K562 (cell line): ENCODE data around the gene KDM4F. TPM values are rescaled to one million over a fixed set of nuclear protein-coding genes. Genes with fewer than 3 reads are reported as not detected.

Experiments used
- ADNP ChIP-seq: fragments of 200-800 bp; sonication (Bioruptor generic); IDR thresholded peaks from 2 replicates; pipeline ENCODE4 v1.6.1; 2016; ENCODE audit warnings: missing genetic modification characterization, missing compliant biosample characterization
- CREM ChIP-seq: IDR thresholded peaks from 2 replicates; pipeline ENCODE4 v1.6.1; 2014; ENCODE audit warnings: antibody characterized with exemption, low read depth
- FOXP1 ChIP-seq: sonication (generic); formaldehyde crosslinking; IDR thresholded peaks from 2 replicates; pipeline ENCODE4 v1.8.0; 2022; ENCODE audit warnings: mild to moderate bottlenecking, missing genetic modification reagents
- KAT8 ChIP-seq: fragments of 450-650 bp; IDR thresholded peaks from 2 replicates; pipeline ENCODE4 v1.6.1; 2016; ENCODE audit warnings: low read depth, mild to moderate bottlenecking
- KDM5B ChIP-seq: fragments of 200-600 bp; sonication (generic); IDR thresholded peaks from 2 replicates; pipeline ENCODE4 v1.6.1; 2012; ENCODE audit warnings: low read depth, mild to moderate bottlenecking, moderate library complexity, low read length, control low read depth, inconsistent platforms; ENCODE audit not compliant: insufficient replicate concordance
- RAD51 ChIP-seq: fragments of 450-650 bp; IDR thresholded peaks from 2 replicates; pipeline ENCODE4 v1.7.1; 2016; ENCODE audit warnings: low read depth, mild to moderate bottlenecking, borderline replicate concordance
- RBBP5 ChIP-seq: fragments of 200-600 bp; sonication (generic); IDR thresholded peaks from 2 replicates; pipeline ENCODE4 v1.6.1; 2012; ENCODE audit warnings: borderline replicate concordance, mild to moderate bottlenecking, low read length, control low read depth, inconsistent platforms; ENCODE audit not compliant: insufficient read depth, poor library complexity, severe bottlenecking
- SNIP1 ChIP-seq: fragments of 450-650 bp; IDR thresholded peaks from 2 replicates; pipeline ENCODE4 v1.7.1; 2017; ENCODE audit warnings: low read depth, mild to moderate bottlenecking
- SREBF1 ChIP-seq: fragments of 150-350 bp; IDR thresholded peaks from 2 replicates; pipeline ENCODE4 v1.6.1; 2014; ENCODE audit warnings: antibody characterized with exemption, low read depth, low read length, borderline replicate concordance
- STAT5B ChIP-seq: fragments of 250-450 bp; sonication (Bioruptor Pico); IDR thresholded peaks from 2 replicates; pipeline ENCODE4 v1.8.0; 2021; ENCODE audit warnings: mild to moderate bottlenecking, inconsistent platforms
- ZNF212 ChIP-seq: fragments of 450-650 bp; formaldehyde crosslinking; IDR thresholded peaks from 2 replicates; pipeline ENCODE4 v1.4.0; 2020; ENCODE audit warnings: mild to moderate bottlenecking
- ZNF830 ChIP-seq: fragments of 250-450 bp; sonication (Bioruptor Pico); IDR thresholded peaks from 2 replicates; pipeline ENCODE4 v1.5.0; 2021; ENCODE audit warnings: mild to moderate bottlenecking
- polyA plus RNA-seq, 8 experiments: library from polyadenylated mRNA; depleted of rRNA in 4 of 8; stranded (reverse) in 5 of 8; unstranded in 3 of 8; fragments of >200 nt; fragmentation: Nextera tagmentation in 2 of 8; fragmentation: Illumina TruSeq in 1 of 8; extraction: Ambion mirVana in 2 of 8; extraction: Trizol in 1 of 8; gene quantifications; 2 replicates each; pipeline versions ENCODE4 v1.2.1 to v1.2.3, GENCODE V29; 2011 to 2014; ENCODE audit warnings: inconsistent platforms in 1 of 8, missing spikeins in 1 of 8
- total RNA-seq, 7 experiments: library from RNA; depleted of rRNA in 6 of 7; stranded (reverse); fragments of >200 nt in 6 of 7; fragmentation: Illumina TruSeq in 2 of 7; extraction: Trizol in 2 of 7; gene quantifications; 2 replicates each; pipeline versions ENCODE4 v1.2.1 to v1.2.3, GENCODE V29; 2011 to 2021; ENCODE audit warnings: low replicate concordance in 1 of 7
- TF ChIP-seq, protein P1 (sequence below): fragments of 250-450 bp; sonication (Bioruptor Pico); IDR thresholded peaks from 2 replicates; pipeline ENCODE4 v1.4.0; 2020; ENCODE audit warnings: mild to moderate bottlenecking, moderate library complexity, borderline replicate concordance
- TF ChIP-seq, protein P2 (sequence below): IDR thresholded peaks from 3 replicates; pipeline ENCODE4 v1.6.1; 2011; ENCODE audit warnings: borderline replicate concordance, mild to moderate bottlenecking; ENCODE audit not compliant: insufficient read length, insufficient read depth
- TF ChIP-seq, protein P3 (sequence below): fragments of 450-650 bp; IDR thresholded peaks from 2 replicates; pipeline ENCODE4 v1.7.0; 2016; ENCODE audit warnings: borderline replicate concordance
- TF ChIP-seq, protein P4 (sequence below): sonication (generic); formaldehyde crosslinking; IDR thresholded peaks from 2 replicates; pipeline ENCODE4 v1.8.0; 2022; ENCODE audit warnings: mild to moderate bottlenecking, missing genetic modification reagents
- TF ChIP-seq, protein P5 (sequence below): fragments of 450-650 bp; IDR thresholded peaks from 2 replicates; pipeline ENCODE4 v1.7.1; 2018; ENCODE audit warnings: mild to moderate bottlenecking, low read depth; ENCODE audit not compliant: partially characterized antibody

KDM4F gene
- total and polyA plus RNA-seq, 9 of the 15 experiments (the other 6 are each of a cell fraction or from before 2014, with no cell fraction given), result not detected

DNA sequence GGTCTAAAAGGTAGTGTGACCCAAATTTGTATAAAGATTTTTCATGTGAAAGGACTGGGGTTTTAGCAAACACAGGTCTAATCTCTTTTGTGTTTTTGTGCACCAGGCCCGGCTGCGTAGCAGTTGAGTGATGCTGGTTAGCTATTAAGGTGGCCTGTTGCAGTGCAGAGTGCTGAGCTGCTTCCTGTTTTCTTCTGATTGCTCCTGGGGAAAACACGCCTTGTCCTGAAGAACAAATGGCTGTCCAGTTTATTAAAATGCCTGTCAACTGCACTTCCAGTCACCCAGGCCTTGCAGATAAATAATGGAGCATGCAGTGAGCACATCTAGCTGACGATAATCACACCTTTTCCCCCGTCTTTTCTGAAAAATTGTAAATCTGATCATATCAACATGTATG is 19.3 kb downstream of the KDM4F start (continued):
- TF ChIP-seq, protein P1, sequence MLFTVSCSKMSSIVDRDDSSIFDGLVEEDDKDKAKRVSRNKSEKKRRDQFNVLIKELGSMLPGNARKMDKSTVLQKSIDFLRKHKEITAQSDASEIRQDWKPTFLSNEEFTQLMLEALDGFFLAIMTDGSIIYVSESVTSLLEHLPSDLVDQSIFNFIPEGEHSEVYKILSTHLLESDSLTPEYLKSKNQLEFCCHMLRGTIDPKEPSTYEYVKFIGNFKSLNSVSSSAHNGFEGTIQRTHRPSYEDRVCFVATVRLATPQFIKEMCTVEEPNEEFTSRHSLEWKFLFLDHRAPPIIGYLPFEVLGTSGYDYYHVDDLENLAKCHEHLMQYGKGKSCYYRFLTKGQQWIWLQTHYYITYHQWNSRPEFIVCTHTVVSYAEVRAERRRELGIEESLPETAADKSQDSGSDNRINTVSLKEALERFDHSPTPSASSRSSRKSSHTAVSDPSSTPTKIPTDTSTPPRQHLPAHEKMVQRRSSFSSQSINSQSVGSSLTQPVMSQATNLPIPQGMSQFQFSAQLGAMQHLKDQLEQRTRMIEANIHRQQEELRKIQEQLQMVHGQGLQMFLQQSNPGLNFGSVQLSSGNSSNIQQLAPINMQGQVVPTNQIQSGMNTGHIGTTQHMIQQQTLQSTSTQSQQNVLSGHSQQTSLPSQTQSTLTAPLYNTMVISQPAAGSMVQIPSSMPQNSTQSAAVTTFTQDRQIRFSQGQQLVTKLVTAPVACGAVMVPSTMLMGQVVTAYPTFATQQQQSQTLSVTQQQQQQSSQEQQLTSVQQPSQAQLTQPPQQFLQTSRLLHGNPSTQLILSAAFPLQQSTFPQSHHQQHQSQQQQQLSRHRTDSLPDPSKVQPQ, result no peak
- TF ChIP-seq KDM5B (peak; percentile 70), KAT8 (no peak), FOXP1 (CRISPR knock-in tag) (no peak), RBBP5 (no peak), RAD51 (no peak), STAT5B (CRISPR knock-in tag) (no peak), SREBF1 (no peak), ADNP (tag) (no peak), CREM (peak; percentile 74), SNIP1 (no peak), ZNF212 (CRISPR knock-in tag) (no peak), ZNF830 (CRISPR knock-in tag) (no peak)
- TF ChIP-seq, protein P2, sequence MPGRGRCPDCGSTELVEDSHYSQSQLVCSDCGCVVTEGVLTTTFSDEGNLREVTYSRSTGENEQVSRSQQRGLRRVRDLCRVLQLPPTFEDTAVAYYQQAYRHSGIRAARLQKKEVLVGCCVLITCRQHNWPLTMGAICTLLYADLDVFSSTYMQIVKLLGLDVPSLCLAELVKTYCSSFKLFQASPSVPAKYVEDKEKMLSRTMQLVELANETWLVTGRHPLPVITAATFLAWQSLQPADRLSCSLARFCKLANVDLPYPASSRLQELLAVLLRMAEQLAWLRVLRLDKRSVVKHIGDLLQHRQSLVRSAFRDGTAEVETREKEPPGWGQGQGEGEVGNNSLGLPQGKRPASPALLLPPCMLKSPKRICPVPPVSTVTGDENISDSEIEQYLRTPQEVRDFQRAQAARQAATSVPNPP, result no peak
- TF ChIP-seq, protein P3, sequence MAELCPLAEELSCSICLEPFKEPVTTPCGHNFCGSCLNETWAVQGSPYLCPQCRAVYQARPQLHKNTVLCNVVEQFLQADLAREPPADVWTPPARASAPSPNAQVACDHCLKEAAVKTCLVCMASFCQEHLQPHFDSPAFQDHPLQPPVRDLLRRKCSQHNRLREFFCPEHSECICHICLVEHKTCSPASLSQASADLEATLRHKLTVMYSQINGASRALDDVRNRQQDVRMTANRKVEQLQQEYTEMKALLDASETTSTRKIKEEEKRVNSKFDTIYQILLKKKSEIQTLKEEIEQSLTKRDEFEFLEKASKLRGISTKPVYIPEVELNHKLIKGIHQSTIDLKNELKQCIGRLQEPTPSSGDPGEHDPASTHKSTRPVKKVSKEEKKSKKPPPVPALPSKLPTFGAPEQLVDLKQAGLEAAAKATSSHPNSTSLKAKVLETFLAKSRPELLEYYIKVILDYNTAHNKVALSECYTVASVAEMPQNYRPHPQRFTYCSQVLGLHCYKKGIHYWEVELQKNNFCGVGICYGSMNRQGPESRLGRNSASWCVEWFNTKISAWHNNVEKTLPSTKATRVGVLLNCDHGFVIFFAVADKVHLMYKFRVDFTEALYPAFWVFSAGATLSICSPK, result no peak
- TF ChIP-seq, protein P4, sequence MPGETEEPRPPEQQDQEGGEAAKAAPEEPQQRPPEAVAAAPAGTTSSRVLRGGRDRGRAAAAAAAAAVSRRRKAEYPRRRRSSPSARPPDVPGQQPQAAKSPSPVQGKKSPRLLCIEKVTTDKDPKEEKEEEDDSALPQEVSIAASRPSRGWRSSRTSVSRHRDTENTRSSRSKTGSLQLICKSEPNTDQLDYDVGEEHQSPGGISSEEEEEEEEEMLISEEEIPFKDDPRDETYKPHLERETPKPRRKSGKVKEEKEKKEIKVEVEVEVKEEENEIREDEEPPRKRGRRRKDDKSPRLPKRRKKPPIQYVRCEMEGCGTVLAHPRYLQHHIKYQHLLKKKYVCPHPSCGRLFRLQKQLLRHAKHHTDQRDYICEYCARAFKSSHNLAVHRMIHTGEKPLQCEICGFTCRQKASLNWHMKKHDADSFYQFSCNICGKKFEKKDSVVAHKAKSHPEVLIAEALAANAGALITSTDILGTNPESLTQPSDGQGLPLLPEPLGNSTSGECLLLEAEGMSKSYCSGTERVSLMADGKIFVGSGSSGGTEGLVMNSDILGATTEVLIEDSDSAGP (CRISPR knock-in tag), result no peak
- TF ChIP-seq, protein P5, sequence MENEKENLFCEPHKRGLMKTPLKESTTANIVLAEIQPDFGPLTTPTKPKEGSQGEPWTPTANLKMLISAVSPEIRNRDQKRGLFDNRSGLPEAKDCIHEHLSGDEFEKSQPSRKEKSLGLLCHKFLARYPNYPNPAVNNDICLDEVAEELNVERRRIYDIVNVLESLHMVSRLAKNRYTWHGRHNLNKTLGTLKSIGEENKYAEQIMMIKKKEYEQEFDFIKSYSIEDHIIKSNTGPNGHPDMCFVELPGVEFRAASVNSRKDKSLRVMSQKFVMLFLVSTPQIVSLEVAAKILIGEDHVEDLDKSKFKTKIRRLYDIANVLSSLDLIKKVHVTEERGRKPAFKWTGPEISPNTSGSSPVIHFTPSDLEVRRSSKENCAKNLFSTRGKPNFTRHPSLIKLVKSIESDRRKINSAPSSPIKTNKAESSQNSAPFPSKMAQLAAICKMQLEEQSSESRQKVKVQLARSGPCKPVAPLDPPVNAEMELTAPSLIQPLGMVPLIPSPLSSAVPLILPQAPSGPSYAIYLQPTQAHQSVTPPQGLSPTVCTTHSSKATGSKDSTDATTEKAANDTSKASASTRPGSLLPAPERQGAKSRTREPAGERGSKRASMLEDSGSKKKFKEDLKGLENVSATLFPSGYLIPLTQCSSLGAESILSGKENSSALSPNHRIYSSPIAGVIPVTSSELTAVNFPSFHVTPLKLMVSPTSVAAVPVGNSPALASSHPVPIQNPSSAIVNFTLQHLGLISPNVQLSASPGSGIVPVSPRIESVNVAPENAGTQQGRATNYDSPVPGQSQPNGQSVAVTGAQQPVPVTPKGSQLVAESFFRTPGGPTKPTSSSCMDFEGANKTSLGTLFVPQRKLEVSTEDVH, result no peak
